HG03039 (cell line): ENCODE data around the gene TGFBI.

Experiments used
- ATAC-seq: cut with Tn5 transposase; IDR thresholded peaks from one replicate; pipeline ENCODE4 v1.9.1; 2021; ENCODE audit warnings: mild to moderate bottlenecking, moderate library complexity; ENCODE audit not compliant: unreplicated experiment

Gene TGFBI

DNA sequence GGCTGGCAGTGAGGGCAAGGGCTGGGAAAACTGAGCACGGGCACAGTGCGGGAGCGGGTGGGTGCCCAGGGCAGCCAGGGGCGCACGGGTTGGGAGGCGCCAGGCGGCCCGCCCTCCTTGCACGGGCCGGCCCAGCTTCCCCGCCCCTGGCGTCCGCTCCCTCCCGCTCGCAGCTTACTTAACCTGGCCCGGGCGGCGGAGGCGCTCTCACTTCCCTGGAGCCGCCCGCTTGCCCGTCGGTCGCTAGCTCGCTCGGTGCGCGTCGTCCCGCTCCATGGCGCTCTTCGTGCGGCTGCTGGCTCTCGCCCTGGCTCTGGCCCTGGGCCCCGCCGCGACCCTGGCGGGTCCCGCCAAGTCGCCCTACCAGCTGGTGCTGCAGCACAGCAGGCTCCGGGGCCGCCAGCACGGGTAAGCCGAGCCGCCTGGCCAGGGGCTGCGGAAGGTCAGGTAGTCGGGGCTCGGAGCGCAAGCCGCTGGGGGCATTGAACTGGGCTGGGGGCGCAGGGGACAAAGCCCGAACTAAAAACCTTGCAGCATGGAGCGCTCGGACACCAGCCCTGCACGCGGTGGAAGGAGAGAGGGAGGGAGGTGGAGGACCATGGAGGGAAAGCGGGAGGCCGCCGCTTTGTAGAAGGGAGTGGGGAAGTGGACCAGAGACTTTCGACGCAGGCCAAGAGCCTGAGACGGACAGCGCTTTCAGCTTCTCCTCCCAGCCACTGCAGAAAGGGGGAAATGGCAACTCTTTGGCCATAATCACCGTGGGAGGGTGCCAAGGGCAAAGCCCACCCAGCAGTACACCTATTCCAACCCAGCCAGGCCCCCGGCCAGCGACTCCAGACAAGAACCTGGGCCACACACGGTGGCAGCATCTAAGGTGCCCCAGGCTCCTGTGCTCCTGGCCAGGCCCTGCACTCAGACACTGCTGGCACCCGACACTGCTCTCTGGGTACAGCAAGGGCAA lies at the start of gene TGFBI:
Gene TGFBI, plus strand, starts transcription at position 207 of the 961 bp plus-strand sequence. Its CDS starts 68 bp downstream, at position 275.
- no peak for ATAC-seq

GRCh38 chr5:135978993-135979392 lies 49.8 kb upstream of the TGFBI start:
- no peak for ATAC-seq

GRCh38 chr5:135979510-135979909 lies 49.3 kb upstream of the TGFBI start:
- no peak for ATAC-seq

- no peak for ATAC-seq
Observed at GRCh38 chr5:135980620-135981019, 48.2 kb upstream of the TGFBI start.

- ATAC-seq, result no peak
Observed at GRCh38 chr5:135985951-135986350, 42.8 kb upstream of the TGFBI start.

GRCh38 chr5:135986401-135986800 lies 42.4 kb upstream of the TGFBI start:
- ATAC-seq, result no peak

DNA sequence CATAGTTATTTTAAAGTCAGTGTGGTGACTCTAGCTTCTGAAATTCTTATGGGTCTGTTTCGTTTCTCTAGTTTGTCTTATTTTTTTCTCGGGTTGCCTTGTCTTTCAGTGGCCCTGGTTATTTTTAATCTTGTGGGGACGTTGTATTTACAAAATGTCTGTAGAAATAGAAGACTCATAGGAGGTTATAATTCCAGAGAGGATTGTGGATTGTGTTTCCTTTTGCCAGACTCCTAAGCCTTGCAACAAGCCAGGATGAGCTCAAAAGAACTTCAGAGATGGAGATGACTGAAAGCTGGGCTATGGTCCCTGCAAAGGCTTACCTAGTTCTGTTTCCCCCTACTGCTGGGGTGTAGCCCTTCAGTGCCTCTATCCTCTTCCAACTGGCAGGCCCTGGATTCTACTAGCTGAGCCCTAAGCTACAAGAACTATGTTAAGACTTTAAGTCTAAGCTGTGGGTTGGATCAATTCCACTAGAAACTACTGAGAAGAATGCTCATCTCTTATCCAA lies 41.8 kb upstream of the TGFBI start:
- ATAC-seq, result no peak

DNA sequence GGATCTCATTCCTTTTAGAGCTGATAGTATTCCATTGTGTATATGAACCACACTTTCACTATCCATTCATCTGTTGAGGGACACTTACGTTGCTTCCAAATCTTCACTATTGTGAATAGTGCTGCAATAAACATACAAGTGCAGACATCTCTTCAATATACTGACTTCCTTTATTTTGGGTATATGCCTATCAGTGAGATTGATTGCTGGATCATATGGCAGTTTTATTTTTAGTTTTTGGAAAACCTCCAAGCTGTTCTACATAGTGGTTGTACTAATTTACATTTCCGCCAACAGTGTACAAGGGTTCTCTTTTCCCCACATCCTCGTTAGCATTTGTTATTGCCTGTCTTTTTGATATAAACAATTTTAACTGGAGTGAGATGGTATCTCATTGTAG lies 40.2 kb upstream of the TGFBI start:
- ATAC-seq, result no peak

- no peak for ATAC-seq
Observed at GRCh38 chr5:135989686-135990085, 39.1 kb upstream of the TGFBI start.

- no peak for ATAC-seq
Observed at GRCh38 chr5:135990528-135991255, 38.1 kb upstream of the TGFBI start.

- ATAC-seq, result no peak
Observed at GRCh38 chr5:135991429-135991828, 37.4 kb upstream of the TGFBI start.

DNA sequence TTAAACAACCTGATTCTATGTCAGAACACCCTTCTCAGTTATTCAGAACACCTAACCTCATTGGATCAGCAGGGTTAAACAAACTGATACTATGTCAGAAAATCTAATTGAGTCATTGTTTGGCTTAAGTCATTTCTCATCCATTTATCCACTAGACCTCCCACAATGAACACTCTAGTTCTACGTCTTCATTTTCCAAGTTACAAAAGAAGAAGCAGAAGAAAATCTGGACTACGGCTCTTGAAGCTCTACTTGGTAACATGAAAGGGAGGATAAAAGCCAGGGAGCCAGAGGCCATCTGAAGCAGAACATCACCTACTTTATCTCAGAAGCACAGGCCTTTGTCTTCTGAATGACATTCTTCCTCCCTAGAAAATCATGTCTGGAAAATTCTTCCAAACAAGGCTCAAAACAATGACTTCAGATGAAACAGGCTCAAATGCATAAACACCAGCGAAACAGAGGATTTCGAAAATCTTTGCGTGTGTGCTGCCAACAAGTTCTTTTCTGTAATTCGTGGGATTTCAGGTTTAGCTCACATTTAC lies 35.4 kb upstream of the TGFBI start:
- ATAC-seq, result no peak

- no peak for ATAC-seq
Observed at GRCh38 chr5:135993880-135994636, 34.7 kb upstream of the TGFBI start.

- no peak for ATAC-seq
Observed at GRCh38 chr5:135995976-135996375, 32.8 kb upstream of the TGFBI start.

DNA sequence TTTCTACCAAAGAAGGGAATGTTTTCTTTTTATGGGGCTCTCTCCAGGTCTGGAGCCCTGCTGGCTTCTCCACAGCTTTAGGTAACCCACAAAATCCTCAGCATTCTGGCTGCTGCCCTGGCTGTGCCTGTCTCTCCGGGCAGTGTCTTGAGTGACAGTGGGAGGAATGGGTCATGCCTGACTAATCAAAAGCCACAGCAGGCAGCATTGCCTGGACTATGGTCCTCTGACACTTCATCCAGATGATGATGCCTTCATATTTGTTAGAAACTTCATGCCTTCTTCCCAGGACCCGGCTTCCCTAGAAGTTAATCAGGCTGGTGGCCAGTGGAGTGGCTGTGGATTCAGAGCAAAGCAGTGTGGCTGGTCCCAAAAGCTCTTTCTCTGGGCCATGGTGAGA lies 32.2 kb upstream of the TGFBI start:
- ATAC-seq, result no peak

DNA sequence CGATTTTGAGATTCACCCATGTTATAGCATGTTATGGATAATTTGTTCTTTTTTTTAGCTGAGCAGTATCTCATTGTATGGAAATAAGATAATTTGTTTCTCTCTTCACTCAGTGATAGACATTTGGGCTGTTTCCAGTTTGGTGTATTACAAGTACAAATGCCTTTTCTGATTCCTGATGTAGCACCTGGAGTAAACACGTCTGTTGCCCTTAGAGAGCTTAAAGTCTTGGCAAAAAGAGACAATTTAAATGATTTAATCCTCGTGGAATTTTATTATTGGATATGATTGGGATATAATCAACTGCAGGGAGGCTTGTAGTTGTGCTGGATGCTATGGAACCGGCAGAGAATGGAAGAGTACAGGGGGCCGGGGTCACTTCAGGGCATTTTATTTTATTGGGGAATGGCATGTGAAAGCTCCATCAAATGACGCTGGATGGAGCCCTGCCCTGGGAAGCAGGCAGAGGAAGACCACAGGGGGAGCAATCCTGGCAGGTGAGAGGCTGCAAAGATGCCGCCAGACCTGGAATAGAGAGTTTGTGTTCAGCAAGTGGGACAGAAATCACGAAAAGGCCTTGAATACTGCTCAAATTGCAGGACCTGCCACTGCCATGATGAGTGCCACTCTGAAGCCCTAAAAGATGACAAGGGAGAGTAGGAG lies 31.0 kb upstream of the TGFBI start:
- ATAC-seq, result no peak

DNA sequence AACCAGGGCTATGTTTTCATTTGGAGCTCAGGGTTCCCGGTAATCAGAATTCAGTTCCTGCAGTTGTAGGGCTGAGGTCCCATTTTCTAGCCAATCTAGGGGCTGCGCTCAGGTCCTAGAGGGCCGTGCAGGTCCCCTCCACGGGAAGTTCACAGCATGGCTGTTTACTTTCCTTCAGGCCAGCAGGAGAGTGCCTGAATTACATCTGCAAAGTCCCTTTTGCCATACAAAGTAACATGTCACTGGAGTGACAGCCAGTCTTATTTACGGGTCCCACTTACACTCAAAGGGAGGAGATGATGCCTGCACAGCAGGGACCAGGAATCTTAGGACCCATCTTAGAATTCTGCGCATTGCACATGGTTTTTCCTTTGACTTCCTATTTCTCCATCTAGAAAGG lies 29.9 kb upstream of the TGFBI start:
- no peak for ATAC-seq

GRCh38 chr5:135999406-136000139 lies 29.2 kb upstream of the TGFBI start:
- ATAC-seq, result no peak

- ATAC-seq, result no peak
Observed at GRCh38 chr5:136000147-136000546, 28.6 kb upstream of the TGFBI start.

DNA sequence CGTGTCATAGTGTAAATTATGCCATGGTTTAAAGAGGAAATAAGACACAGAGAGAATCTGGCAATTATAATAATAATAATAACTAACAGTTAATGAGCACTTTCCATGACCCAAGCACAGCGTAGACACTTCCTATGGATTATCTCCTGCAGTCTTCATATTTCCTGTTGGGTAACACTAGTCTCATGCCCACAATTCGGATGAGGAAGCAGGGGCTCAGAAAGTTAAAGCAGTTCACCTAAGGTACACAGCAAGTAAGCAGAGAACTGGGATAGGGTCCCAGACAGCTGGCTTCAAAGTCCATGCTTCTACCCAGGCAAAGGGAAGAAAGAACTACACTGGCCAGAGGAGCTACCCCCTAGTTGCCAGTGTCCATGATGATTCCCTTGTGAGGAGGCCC lies 27.9 kb upstream of the TGFBI start:
- no peak for ATAC-seq
